Fibroblast of gingiva (primary cell): Measurements from ENCODE around the gene SLC25A26.
"Not testable (repeated sequence)": the region's sequence is repeated elsewhere in the genome, so short reads cannot be mapped to it uniquely, and the experiment has no call there.

Source experiments
- DNase-seq: peaks from one replicate; pipeline ENCODE4 v3.0.0-alpha.2; 2011; ENCODE audit warnings: low read depth

SLC25A26 gene

DNA sequence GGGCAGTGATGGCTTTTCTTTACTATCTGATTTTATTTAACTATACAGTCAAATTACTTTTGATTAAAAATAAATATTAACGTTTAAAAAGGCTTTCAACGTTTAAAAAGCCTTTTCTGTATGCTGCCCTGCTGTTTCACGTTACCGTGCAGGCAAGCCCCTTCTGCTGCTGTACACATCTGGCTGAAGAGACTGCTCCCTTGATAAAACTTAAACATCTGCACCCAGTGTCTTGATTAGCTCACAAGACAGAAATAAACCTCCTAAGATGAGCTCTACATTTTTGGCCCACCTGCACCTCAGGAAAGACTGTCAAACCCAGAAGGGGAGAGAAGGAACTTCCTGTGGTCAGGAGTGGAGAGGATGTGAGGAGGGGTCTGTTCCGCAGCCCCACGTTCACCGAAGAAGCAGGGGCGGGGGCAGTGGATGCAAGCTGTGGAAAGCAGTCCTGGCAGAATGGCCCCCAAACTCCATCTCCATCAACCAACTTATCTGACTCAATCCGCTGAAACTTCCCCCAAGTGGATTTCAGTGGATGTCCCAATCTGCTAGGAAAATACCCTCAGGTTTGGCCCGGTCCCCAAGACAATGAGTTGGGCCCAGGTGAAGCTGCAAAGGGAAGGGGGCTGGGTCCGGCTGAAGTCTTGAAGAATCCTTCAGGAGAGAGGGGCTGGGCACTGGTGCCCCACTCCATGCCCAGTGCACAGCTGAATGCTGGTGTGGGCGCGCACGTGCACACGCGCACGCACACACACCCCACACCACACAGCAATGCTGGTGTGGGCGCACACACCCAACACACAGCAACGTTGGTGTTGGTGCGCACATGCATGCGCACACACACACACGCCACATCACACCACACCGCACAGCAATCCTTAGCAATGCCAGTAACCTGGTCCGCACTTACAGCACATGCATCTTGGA is 191.4 kb downstream of the SLC25A26 start:
- no peak for DNase-seq

DNA sequence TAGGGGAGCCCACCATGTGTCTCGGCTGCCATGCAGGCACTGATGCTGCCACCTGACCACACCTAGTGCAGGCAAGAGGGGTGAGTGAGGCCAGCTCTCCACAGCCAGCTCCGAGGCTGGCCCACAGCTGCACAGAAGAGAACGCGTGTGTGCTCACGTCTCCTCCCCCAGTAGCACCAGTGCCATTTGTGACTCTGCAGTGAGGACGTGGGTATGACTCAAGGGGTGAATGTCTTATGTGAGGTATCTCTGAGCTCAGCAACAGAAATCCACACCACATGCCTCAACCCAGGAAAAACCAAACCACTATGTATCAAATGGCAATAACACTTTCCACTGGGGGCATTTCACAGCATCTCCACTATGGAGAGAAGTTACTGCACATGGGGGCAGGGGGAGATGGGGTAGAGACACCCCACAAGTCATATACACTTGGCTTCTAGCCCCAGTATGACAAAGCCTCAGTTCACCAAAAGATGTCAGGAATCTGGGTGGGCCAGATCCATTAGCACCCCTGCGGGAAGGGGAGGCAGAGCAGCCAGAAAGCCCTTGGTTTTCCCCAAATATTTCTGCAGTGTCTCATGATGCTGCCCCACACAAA is 192.4 kb downstream of the SLC25A26 start:
- peak; percentile 74 for DNase-seq

DNA sequence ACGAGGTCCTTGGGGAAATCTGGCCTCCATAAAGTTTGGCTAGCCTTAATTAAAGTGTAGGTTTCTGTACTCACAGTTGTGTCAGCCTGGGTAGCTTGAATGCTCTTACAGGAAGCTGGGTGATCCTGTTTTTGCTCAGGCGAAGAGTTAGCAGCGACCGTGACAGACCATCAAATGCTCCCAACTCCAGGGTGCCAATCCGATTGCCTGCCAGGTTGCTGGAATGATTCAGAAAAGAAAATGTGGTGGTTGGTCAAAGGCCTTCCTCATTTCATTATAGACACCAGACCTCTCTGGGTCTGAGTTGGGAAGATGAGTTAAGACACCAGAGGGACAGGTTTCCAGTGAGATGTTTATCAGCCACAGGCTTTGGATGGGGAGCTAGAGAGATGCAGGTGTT is 194.0 kb downstream of the SLC25A26 start:
- no peak for DNase-seq

DNA sequence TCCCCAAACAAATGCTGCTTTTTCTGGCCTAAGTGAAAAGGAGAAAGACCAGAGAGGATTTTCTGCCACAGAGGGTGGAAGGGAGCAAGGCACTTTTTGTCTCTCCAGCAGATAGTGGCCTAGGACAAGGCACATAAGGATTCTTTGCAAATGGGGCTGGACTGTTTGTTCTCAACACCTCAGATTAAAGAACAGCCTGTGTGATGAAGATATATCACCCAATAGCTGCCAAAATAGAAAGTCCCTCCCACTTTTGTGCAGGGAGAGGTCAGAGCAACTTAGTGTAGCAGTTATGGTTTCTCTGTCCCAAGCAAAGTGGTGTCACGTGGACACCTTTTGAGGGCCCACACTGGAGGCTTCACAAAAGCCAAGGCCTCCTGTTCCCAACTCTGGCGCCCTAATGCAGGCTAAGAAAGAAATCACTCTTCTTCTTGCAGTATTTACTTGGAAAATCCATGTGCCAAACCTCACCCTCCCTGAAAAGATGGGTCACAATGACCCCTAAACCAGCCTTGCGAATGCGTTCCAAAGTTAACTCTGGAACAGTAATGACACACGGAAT is 195.1 kb downstream of the SLC25A26 start:
- DNase-seq, result no peak

DNA sequence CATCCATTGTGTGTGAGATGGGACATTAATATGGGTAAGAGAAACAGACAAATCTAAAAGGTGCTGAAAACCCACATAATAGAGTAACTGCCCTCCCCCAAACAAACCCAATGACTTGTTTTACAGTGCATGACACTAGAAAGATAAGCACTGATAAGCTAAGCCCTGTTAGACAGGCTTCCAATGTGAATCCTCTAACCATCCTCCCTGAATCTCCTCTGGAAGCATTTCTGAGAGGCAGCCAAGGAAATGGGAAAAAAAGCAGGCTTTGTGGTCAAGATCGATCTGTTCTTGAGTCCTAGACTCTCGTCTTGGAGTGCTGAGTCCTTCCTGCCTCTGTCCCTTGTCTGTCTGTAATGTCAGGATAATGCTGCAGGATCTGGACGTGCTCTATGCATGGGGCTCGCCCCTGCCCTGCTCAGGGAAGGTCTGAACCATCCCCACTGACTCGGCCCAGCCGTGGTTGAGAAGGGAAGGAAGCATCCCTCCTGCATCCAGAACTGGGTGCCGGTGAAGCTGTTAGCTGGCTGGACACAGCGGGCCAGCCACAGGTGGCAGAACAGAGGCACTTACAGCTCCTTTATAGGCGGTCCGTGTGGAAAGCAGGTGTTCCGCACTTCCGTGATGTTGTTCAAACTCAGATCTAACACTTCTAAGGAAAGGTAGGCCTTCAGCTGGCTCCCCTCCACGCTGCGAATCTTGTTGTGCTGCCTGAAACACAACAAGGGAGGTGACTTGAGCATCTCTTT is 195.9 kb downstream of the SLC25A26 start:
- DNase-seq, result no peak

DNA sequence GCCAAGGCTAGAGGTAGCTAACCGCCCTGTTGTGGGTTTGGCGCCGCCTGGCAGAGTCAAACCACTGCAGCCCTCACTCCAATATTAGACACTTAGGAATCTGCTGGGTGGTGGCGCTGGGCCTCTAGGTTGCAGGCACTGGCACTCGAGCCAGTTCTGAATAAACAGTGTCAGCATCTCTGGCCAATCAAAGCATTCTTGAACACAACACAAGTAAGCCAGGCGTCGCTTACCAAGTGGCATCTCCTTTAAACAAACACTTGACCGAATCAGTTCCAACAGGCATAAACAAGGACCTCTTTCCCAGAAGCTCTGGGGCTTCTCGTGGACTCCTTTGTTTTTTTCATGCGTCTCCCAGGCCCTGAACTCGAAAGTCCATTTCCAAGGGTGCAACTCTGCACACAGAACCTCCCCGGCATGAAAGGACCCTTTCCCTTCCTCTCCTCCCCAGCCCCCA is 197.7 kb downstream of the SLC25A26 start:
- peak; percentile 79 for DNase-seq

DNA sequence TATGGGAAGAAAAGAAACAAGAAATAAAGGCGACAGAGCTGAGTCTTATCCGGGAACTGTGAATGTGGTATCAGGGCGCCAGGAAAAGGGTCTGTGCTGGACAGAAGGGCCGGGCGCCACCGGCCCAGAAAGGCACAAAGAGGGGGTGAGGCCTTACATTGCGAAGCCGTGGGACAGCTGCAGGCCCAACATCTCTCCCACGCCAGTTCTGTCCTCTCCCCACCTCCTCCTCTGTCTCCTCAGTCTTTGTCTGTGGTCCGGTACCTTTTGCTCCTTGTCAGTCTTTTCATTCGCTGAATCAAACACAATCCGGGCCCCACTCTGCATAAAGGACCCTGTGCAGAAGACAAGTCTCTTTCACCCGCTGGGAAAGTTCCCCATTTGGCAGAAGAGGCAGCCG is 198.2 kb downstream of the SLC25A26 start:
- no peak for DNase-seq

DNA sequence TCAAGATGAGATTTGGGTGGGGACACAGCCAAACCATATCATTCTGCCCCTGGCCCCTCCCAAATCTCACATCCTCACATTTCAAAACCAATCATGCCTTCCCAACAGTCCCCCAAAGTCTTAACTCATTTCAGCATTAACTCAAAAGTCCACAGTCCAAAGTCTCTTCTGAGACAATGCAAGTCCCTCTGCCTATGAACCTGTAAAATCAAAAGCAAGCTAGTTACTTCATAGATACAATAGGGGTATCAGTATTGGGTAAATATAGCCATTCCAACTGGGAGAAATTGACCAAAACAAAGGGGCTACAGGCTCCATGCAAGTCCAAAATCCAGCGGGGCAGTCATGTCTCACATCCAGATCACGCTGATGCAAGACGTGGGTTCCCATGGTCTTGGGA is 200.3 kb downstream of the SLC25A26 start:
- not testable (repeated sequence) for DNase-seq

DNA sequence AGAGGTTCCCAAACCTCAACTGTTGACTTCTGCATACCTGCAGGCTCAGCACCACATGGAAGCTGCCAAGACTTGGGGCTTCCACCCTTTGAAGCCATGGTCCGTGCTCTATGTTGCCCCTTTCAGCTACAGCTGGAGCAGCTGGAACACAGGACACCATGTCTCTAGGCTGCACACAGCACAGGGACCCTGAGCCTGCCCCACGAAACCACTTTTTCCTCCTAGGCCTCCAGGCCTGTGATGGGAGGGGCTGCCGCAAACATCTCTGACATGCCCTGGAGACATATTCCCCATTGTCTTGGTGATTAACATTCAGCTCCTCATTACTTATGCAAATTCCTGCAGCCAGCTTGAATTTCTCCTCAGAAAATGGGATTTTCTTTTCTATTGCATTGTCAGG is 201.1 kb downstream of the SLC25A26 start:
- not testable (repeated sequence) for DNase-seq

DNA sequence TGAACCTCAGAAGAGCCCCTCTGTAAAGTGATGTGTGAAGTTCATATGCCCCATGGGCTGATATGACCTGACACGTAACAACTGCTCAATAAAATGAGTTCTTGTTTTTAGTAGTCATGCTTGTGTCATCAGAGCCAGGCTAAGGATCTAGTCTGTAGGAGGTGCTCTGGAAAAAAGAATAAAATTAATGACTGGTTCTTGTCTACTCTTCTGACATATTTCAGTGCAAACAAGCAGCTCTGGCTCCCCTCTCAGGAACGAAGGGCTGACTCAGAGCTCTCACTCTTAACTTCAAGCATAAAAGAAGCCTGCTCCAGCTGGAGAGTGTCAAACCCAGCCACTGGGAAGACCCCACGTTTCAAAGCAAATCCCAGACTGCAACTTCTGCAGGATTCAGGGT is 203.0 kb downstream of the SLC25A26 start:
- DNase-seq, result peak; percentile 25

DNA sequence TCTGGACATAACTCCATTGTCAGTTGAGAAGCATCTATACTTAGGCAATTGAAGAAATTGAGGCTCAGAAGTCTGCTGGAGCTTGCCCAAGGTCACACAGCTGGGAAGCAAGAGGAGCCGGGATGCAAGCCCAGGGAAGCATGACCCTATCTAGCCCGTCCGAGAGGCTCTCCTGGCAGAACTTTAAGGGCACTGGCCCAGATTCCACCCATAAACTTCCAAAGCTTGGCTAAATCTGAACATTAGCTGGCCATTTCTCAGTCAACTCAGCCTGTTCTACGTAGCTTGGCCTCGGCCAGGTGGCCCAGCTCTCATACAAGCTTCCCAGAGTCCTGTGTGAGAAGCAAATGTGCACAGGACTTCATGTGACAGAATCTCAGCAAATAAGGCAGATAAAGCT is 204.2 kb downstream of the SLC25A26 start:
- peak; percentile 13 for DNase-seq

DNA sequence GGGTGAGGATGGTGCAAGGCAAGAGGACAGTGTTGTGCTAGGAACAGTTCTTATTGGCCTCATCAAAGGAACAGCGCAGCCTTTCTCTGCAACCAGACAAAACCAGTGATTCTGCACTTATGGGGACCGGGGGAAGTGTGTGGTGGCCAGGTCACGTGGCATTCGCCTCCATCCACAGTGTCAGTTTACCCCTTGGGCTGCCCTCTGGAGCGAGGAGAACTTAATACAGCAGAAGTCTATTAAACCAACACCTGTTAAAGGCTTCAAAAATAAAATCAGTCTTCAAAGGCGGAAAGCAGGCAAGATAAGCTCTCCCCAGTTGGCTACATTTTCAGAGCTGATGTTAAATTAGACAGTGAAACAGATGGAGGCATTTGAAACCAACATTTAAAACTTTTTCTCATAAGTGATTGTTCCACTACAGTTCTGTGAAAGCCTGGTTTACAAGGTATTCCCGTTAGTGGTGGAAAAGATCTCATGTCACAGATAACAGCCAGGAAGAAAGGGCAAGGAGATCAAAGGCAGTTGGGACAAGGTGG is 204.8 kb downstream of the SLC25A26 start:
- DNase-seq, result no peak

DNA sequence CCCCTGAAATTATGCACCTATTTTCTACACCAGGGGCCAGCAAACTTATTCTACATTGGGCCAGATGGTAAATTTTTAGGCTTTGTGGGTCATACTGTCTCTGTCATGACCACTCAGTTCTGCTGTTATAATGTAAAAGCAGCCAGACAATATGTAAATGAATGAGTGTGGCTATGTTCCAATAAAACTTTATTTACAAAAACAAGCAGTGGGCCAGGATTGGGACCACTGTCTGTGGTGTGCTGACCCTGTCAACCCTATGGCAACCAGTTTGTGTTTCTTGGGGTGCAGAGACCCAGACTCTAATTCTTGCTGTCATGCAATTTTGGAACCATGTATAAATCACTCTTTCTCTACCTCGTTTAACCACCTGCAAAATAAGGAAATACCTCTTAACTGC is 205.3 kb downstream of the SLC25A26 start:
- no peak for DNase-seq

DNA sequence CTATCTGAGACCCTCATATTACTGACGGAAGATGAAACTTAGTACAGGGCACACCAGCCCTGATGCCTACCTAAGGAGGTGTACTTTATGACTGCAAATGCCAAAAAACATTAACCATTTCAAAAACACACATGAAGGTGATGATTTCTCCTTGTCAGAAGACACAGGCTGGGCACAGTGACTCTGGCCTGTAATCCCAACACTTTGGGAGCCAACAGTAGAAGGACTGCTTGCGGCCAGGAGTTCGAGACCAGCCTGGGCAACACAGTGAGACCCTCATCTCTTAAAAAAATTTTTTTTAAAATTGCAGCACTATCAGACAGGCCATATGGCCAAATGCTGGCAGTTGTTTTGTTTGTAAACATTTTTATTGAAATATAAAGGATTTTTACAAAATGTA is 206.6 kb downstream of the SLC25A26 start:
- DNase-seq, result no peak

DNA sequence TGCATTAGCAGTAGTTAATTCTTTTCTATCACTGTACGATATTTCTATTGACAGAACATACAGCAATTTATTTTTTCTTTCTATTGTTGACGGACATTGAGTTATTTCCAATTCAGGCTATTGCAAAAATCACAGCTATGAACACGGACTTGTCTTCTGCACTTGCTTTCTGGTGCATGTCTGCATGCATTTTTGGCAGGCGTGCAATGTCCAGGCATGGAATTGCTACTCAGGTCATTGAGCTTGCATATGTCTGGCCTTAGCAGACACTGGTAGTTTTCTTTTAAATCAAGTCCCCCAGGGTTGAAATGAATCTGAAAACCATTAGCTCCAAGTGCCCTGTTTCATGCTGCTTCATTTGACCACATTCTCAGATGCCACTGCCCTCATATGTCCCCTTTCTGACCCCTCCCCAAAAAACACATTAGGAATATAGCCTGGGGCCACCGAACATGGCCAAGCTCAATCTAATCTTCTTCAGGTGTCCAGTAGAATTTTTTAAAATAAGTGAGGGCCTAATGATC is 207.2 kb downstream of the SLC25A26 start:
- DNase-seq, result no peak
